T-helper 9 cell (primary cell): ENCODE results near the gene PNPLA2.

ENCODE experiments used
- DNase-seq: peaks from one replicate; pipeline ENCODE4 v3.0.0-alpha.2; 2020
- total RNA-seq, 2 donors: gene quantifications; one replicate each; lab custom pipeline; 2026; lab: John Stamatoyannopoulos, UW

PNPLA2 gene
- total RNA-seq = 68.6 to 160 reads per million in 2 donors

GRCh38 chr11:818396-819128 is at the start of gene PNPLA2:
Gene PNPLA2 (plus strand): TSS chr11:818914. CDS start chr11:819719, 805 bp downstream.
- DNase-seq = no peak

GRCh38 chr11:769887-770641 is 48.6 kb upstream of the PNPLA2 start:
- no peak for DNase-seq

- no peak for DNase-seq
Observed at GRCh38 chr11:770642-771616, 47.8 kb upstream of the PNPLA2 start.

DNA sequence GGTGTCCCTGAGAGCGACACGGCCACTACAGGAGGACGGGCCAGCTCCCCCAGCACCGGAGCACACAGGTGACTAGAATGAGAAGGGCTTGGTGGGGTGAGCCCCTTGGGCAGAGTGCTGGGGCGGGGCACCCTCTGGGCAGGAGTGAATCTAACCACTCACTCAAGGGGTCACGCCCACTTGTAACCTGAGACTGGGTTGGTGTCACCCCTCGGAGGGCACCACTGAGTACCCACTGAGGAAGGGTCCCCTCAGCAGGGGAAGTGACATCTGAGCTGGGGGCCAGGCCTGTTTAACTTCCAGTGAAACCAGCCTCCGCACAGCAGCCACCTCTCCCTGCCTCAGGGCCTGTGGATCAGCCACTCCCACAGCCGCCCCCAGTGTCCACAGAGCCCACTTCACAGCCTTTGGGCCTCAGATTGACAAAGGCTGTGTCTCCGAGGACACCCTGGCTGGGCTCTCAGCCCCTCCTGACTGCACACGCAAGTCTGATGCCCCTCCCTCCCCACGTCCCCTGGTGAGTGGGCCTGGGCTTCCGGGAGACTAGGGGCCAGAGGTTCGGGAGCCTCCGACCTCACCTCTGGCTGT is 47.0 kb upstream of the PNPLA2 start:
- DNase-seq = no peak

DNA sequence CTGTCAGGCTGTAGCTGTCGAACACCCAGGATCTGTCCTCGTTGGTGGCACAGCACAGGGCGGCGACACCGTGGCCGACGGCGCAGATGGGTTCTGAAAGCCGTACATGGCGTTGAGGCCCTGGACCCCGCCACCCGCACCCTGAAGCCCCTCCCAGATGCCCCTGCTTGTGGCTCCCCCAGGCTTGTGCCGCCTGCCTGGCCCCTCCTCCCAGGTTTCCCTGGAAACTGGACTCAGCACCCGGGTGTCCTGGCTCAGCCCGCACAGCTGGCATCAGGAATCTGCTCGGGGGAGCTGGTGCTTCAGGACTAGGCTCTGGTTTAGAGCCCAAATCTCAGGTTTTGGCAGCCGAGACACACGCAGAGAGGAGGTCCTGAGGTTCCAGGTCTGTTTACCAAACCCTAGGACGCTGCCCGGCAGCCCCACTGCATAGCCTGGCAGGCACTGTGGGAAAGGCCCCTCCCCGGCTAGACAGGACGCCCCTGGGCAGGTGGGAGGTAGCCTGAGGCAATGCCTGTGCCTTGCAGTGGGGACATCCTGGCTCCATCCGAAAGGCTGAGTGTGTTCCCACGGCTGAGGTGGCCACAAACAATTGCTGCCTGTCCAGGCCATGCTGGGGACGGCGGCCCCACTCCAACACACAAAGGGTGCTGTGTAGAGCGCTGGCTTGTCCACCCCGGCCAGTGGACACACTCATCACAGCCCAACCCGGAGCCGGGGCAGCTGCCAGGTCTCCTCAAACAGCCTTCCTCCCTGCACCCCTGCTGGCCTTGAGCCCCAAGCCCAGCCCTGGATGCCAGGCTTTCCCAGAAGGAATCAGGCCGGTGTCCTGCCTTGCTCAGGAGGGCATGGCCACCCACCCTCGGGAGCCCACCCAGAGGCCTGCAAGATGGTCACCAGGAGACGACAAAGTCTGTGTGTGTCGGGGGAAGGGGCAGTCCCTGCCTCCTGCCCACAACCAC is 46.0 kb upstream of the PNPLA2 start:
- no peak for DNase-seq

DNA sequence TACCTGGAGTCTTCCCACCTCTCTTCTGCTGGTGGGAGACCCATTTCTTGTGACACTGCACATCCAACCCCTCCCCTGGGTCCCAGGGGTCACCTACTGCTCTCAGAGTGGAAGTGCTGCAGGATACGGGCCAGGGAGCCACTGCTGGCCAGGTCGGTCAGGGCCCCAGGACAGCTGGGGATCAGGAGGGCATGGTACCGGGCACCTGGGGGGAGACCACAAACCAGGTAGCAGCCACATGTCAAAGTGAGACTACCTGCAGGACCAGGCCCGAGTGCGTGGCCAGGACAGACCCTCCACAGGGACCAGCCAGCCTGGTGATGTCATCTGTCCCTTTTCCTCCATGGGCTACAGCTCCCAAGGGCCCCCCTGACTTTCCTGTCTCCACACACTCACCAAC is 45.3 kb upstream of the PNPLA2 start:
- DNase-seq = no peak

- DNase-seq = no peak
Observed at GRCh38 chr11:773830-774229, 44.9 kb upstream of the PNPLA2 start.

DNA sequence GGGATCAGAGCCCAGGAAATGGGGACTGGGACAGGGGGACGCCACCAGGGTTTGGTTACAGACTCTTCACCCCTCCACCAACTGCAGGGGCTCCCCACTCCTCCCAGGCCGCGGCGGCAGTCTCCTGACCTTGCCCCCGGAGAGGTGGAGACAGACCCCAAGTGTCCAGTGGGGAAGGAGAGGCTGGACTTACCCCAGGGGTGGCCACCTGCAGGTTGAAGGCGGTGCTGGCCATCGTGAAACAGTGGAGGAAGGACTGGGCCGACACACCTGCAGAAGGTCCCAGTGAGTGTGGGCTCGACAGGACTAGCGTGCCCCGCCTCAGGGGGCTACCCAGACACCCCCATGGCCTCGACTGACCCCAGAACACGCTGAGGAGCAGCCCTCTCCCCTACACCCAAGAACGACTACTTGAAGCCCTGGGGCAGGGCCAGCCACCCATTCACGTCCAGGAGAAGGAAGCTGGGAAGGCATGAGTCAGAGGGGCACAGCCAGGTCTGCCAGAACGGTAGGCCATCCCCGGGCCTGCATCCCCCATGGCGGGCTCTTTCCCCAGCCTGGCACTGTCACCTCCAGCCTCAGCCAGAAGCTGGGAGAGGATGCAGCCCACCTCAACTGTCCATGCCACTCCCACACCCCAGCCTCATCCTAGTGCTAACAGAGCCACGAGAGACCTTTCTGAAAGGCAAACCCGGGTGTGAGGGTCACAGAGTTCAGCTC is 43.7 kb upstream of the PNPLA2 start:
- DNase-seq = no peak

GRCh38 chr11:776263-776560 is 42.5 kb upstream of the PNPLA2 start:
- no peak for DNase-seq

DNA sequence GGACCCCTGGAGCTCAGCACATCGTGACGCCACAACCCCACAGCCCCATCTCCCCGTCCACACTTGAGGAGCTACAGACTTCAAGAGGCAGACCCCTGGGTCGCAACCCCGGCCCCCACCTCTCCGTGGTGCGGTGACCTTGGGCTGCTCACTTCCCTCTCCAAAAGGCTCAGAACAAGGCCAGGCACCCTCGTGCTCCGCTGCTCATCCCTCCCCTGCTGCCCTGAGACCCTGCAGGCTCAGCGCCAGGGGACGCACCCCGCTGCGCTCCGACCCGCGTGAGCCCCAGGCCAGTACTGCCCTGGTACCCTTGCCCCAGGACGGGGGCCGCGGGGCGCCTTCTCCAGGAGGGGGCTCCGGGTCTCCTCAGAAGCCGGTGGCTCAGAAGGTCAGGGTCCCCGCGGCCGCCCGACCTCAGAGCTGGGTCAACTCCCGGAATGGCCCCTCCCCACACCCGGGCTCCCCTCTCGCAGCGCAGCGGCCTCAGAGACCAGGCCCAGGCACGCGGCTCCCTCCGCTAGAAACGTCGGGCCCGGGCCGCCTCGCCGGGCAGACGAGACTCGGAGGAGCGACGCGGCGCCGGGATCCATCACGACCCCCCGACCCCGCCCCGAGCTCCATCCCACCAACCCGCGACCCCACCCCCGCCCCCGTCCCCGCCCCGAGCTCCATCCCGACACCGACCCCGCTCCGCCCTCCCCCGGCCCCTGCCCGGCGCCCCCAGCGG is 42.0 kb upstream of the PNPLA2 start:
- no peak for DNase-seq

GRCh38 chr11:777288-778255 is 41.1 kb upstream of the PNPLA2 start, which contains the start of gene GATD1:
Gene GATD1 (minus strand): TSS chr11:777487. CDS start chr11:777462, 25 bp downstream.
- peak; percentile 94 for DNase-seq

DNA sequence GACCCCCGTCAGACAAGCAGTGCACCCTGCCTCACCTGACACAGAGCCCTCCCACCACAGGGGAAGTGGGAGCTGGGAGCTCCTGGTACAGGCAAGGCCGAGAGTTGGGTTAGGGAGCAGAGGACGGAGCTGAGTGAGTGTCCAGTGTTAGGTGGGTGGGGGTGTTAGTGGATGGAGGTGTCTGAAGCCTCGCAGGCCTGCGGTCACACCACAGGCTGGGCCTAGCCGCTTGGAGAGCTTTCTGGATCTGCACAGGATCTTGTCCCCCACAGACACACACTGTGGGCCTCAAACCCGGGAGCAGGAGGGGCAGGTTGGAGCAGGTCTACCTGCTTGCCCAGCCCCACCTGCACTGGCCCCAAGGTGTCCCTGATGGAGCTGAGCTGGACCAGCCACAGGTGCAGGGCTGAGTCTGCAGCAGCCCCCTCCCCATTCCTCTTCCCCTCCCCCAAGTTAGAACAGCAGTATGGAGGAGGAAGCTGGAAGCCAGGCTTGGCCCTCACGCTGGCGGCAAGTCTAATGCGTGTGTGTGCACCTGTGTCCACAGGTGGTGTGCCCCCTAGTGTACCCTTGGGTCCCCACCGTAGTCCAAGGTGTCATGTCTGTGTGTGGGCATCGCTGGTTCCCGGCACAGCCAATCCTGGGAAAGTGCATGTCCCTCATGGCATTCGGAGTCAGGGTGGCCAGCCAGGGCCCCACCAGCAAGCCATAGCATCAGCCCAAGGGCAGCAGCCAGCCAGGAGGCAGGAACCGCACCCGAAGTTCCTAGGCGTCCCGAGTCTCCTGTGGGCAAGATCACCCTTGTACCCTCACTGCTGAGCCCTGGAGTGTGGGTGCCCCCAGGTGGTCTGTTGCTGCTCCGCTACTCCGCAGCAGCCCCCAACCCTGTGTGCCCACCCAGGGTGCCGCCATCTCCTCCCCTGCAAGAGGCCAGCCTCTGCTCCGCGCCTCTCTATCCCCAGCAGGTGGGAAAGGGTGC is 39.4 kb upstream of the PNPLA2 start:
- DNase-seq = no peak

DNA sequence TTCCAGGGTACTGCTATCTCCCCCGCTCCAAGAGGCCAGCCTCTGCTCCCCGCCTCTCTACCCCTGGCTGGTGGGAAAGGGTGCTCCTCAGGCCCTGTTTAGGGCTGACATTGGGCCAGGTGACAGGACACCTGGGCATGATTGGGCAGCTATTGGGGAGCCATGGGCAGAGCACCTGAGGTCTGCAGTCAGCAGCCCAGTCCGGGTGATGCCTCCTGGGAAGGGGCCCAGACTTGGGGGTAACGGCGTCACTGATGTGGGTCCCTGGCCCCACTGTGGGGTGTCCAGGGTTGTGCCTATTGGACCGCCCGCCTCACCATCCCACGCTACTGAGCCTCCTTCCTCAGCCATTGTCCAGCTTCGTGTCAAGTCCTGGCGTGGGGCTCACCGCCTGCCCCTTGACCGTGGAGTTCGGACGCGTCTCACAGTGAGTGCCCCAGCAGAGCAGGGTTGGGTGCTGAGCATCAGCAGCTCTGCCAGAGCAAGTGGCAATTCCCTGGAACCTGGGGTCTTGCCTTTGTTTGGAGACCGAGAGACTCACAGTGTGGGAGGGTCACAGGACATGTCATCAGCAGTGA is 38.7 kb upstream of the PNPLA2 start:
- no peak for DNase-seq

GRCh38 chr11:782264-783174 is 36.2 kb upstream of the PNPLA2 start:
- no peak for DNase-seq

- no peak for DNase-seq
Observed at GRCh38 chr11:783581-784015, 35.1 kb upstream of the PNPLA2 start.
